GM19035 (cell line): ENCODE results near the gene FBN3.
"Not testable (repeated sequence)": the region's sequence is repeated elsewhere in the genome, so short reads cannot be mapped to it uniquely, and the experiment has no call there.

Experiments used
- ATAC-seq: cut with Tn5 transposase; IDR thresholded peaks from one replicate; pipeline ENCODE4 v1.9.1; 2021; ENCODE audit not compliant: unreplicated experiment

The FBN3 gene

DNA sequence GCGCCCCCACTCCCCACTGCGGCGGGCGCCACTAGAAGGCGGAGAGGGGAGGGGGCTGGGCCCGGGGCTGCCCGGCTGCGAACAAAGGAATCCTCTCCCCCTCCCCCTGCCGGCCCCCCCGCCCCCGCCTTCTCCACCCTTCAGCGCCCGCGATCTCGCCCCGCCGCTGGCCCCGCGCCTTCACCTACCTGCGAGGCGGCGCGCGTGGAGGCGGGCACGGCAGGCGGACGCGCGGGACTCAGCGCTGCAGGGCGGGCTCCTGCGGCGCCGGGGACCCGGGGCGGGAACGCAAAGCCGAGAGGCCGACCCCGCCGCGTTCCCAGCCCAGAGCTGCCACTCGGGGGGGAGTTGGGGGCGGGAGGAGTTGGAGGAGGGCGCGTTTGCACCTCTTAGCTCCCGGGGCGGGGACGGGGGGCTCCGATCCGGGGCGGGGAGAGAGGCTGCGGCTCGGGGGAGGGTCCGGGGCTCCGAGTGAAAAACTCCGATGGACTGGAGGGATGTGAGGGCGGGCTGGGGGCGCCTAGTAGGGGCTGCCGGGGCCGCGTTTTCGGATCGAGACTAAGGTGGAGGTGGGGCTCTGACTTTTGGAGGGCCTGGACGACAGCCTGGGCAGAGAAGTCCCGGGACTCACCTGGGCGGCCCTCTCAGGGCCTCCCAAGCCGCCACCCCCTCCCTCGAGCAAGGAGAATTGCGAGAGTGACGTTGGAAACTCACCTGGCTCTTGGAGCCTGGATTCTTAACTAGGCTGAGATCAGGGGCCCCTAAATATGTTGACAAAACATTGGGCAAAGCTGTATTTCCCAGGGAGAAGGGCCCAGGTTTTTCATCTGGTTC, at the start of gene FBN3:
Gene FBN3, minus strand, starts transcription at position 332 of the 834 bp plus-strand sequence. CDS start 2,112 bp downstream, outside the sequence.
- ATAC-seq, result no peak

- ATAC-seq, result no peak
These were observed 47.0 kb upstream of the FBN3 start for GRCh38 chr19:8196271-8196927.

- ATAC-seq, result no peak
These were observed 45.3 kb upstream of the FBN3 start for GRCh38 chr19:8194528-8195267.

DNA sequence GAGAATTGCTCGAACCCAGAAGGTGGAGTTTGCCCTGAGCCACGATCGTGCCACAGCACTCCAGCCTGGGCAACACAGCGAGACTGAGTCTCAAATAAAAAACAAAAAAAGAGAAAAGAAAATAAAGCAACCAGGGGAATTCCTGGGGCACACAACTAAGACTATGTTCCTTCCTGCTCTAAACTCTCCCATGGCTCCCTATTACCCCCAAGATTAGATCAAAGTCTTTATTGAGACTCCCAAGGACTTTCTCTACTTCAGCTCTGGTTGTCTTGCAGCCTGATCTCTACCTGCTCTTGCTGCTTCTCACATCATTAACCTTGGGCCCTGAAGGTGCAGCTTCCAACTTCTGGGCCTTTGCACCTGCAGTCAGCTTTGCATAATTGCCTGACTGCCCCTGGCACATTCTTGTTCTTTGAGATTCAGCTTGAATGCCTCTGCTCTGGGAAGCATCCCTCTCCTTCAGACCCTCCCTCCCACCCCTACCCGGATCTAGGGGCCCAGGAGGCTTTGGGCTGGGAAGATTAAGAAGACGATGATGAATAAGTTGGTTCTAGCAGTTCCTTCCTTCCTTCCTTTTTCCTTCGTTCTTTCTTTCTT, 42.9 kb upstream of the FBN3 start:
- ATAC-seq, result no peak

- ATAC-seq, result no peak
These were observed 36.1 kb upstream of the FBN3 start for GRCh38 chr19:8185343-8186068.

DNA sequence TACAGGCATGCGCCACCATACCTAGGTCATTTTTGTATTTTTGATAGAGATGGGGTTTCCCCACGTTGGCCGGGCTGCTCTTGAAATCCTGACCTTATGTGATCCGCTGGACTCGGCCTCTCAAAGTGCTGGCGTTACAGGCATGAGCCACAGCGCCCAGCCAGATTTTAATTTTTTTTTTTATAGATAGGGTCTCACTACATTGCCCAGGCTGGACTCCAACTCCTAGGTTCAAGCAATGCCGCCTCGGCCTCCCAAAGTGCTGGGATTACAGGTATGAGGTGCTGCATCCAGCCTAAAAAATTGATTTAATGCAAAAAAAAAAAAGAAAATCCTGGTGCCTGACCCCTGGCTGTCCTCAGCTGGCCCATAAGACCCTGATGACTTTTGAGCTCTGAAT, 34.9 kb upstream of the FBN3 start:
- no peak for ATAC-seq

GRCh38 chr19:8180018-8180417, 30.6 kb upstream of the FBN3 start:
- ATAC-seq, result no peak

DNA sequence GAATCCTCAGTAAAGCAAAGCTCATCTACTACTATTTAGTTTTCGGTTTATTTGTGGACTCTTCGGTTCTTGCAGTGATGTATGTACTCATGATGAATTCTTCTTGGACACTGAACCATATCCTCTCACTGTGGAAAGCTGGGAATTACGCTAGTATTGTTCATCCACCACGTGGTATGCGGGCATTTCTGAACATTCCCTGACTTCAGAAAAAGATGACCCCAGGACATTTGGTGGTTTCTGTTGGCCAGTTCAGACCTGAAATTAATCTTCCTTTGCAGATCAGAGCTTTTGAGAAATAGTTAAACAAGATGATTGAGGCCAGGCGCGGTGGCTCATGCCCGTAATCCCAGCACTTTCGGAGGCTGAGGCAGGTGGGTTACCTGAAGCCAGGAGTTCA, 25.3 kb upstream of the FBN3 start:
- no peak for ATAC-seq

GRCh38 chr19:8168537-8168936, 19.1 kb upstream of the FBN3 start:
- no peak for ATAC-seq

- ATAC-seq, result no peak
These were observed 18.6 kb upstream of the FBN3 start for GRCh38 chr19:8167985-8168384.

DNA sequence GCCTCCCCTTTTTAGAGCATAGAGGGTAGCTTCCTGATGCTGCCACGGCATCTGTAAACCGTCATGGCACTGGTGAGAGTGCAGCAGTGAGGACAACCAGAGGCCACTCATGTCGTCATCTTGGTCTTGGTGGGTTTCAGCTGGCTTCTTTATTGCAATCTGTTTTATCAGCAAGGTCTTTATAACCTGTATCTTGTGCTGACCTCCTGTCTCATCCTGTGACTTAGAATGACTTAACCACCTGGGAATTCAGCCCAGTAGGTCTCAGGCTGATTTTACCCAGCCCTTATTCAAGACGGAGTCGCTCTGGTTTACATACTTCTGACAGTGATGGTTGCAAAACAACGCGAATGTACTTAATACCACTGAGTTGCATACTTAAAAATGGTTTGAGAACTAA, 14.4 kb upstream of the FBN3 start:
- no peak for ATAC-seq

- ATAC-seq, result no peak
These were observed 11.8 kb upstream of the FBN3 start for GRCh38 chr19:8161135-8161646.

DNA sequence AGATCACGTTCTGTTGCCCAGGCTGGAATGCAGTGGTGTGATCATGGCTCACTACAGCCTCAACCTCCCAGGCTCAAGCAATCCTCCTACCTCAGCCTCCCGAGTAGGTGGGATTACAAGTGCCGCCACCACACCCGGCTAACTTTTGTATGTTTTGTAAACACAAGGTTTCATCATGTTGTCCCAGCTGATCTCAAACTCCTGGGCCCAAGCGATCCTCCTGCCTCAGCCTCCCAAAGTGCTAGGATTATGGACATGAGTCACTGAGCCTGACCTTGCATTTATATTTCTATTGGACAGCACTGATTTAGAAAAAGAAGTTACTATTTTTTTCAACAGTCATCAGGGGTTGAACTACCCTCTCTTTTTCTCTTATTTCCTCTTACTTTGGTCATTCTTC, 9.9 kb upstream of the FBN3 start:
- ATAC-seq, result not testable (repeated sequence)

- no peak for ATAC-seq
These were observed 9.2 kb upstream of the FBN3 start for GRCh38 chr19:8158411-8159074.

DNA sequence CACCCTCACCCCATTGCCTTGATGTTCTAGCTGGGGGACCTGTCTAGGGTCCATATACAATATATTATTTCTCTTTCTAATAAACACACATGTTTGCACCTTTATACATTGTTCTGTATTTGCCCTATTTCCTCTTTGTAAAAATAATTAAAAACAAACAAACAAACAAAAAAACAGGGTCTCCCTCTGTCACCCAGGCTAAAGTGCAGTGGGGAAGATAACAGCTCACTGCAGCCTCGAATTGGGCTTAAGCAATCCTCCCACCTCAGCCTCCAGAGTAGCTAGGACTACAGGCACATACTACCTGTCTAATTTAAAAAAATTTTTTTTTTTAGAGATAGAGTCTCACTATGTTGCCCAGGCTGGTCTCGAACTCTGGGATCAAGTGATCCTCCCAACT, 5.9 kb upstream of the FBN3 start:
- ATAC-seq, result no peak

DNA sequence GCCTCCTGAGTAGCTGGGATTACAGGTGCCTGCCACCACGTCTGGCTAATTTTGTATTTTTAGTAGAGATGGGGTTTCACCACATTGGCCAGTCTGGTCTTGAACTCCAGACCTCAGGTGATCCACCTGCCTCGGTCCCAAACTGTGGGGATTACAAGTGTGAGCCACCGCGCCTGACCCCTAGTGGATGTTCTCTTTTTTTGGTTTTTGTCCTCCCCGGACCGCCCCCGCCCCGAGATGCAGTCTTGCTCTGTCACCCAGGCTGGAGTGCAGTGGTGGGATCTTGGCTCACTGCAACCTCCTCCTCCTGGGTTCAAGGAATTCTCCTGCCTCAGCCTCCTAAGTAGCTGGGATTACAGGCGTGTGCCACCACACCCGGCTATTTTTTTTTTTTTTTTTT, 4.6 kb upstream of the FBN3 start:
- not testable (repeated sequence) for ATAC-seq

DNA sequence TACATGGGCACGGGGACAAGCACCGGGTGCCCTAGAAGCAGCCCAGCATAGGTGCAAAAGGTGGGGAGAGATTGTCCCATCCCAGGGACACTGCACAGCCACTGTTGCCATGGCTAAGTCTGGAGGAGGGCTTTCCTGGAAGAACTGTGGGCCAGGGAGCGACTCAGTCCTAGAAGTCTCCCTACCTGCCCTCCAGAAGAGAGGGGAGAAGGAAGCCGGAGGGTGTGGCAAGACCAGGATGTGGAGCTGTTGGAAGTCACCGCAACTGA, 2.3 kb upstream of the FBN3 start:
- no peak for ATAC-seq

DNA sequence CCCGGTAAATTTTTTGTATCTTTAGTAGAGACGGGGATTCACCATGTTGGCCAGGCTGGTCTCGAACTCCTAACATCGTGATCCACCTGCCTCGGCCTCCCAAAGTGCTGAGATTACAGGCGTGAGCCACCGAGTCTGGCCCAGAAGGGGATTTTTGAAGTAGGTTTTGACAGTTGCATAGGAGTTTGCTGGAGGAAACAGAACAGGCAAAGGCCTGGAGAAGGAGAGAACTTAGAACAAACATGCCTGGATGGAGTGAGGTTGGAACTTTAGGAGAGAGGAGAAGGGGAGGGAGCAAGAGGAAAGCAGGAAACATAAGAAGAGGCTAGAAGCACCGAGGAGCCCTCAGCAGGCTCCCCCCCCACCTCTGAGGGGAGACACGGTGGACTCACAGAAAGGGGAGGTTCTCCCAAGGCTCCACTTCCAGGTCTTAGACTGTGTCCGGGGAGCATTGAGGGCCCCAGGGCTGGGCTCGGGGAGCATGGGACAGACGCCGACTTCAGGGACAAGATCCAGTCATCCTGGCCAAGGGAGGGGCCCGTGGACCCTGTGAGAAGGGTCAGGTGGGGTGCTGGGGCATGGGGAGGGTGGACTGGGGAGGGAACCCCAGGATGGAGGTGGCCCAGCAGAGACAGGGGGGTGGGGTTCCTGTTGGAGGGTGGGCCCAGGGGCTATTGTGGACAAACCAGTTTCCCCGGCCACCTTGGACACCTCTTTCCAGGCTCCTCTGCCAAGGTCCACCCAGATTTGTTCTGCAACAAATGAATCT, 1.8 kb upstream of the FBN3 start:
- no peak for ATAC-seq

DNA sequence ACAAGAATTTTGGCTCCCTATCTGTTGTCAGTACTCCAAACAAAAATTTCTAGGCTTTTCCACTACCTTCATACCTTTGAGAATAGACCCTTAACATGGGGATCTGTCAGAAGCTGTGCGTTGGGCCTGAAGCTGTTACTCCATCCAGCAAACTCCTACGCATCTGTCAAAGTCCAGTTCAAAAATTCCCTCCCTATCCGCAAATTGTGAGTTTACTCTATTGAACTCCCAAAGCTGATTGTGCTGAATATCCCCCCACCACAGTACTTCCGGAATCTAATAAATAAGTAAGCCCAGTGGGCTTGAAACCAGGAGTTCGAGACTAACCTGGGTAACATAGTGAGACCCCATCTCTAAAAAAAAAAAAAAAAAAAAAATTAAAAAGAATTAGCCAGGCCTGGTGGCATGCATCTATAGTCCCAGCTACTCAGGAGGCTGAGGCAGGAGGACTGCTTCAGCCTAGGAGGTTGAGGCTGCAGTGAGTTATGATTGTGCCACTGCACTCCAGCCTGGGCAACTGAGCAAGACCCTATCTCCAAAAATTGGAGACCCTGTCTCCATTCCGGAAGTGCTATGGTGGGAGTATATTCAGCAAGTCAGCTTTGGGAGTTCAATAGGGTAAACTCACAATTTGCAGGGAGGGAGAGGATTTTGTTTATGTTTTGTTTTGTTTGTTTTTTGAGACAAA, 930 bp upstream of the FBN3 start:
- ATAC-seq, result no peak
